NT2/D1 (cell line): ENCODE data around the gene POMT2.

Source experiments
- SUZ12 ChIP-seq: IDR thresholded peaks from 2 replicates; pipeline ENCODE4 v1.6.1; 2011; ENCODE audit not compliant: insufficient read length, insufficient read depth; ENCODE audit errors: extremely low read depth
- YY1 ChIP-seq: IDR thresholded peaks from 2 replicates; pipeline ENCODE4 v1.6.1; 2011; ENCODE audit not compliant: insufficient read length, insufficient read depth
- ZNF274 ChIP-seq: IDR thresholded peaks from 2 replicates; pipeline ENCODE4 v1.6.1; 2011; ENCODE audit warnings: mild to moderate bottlenecking, low read depth, low read length

- TF ChIP-seq YY1 (no peak), ZNF274 (no peak), SUZ12 (no peak)
Measured at GRCh38 chr14:77314539-77315457, 5.9 kb downstream of the POMT2 start.
